Heart left ventricle (tissue), 16 donors: ENCODE data around the gene TSC22D3. TPM values are rescaled to one million over a fixed set of nuclear protein-coding genes. Genes with fewer than 3 reads are reported as not detected.

Experiments used
- ATAC-seq, 4 donors: fragments of 200-7000 bp; cut with Tn5 transposase; one replicate each; pipeline ENCODE4 v1.9.1; 2020 to 2022; ENCODE audit warnings: moderate library complexity in 4 of 4, mild to moderate bottlenecking in 3 of 4, moderate number of reproducible peaks in 1 of 4
- DNase-seq, 5 donors: peaks; one replicate each; pipeline ENCODE4 v3.0.0-alpha.2; 2020
- H3K27ac ChIP-seq, 12 donors: fragments of 200-600 bp; sonication (generic) in 4 of 12; one replicate each; pipeline versions ENCODE4 v1.5.0 to v1.8.0; 2016 to 2022; ENCODE audit warnings: mild to moderate bottlenecking in 2 of 12
- H3K27me3 ChIP-seq, 9 donors: fragments of 200-600 bp; sonication (generic) in 2 of 9; one replicate each; pipeline versions ENCODE4 v1.5.1 to v1.8.0; 2016 to 2022; ENCODE audit warnings: mild to moderate bottlenecking in 3 of 9
- H3K36me3 ChIP-seq, 9 donors: fragments of 200-600 bp; sonication (generic) in 2 of 9; one replicate each; pipeline versions ENCODE4 v1.5.0 to v1.8.0; 2018 to 2022; ENCODE audit warnings: mild to moderate bottlenecking in 2 of 9
- H3K4me1 ChIP-seq, 12 donors: fragments of 200-600 bp; sonication (generic) in 4 of 12; one replicate each; pipeline versions ENCODE4 v1.5.0 to v1.8.0; 2016 to 2022; ENCODE audit warnings: mild to moderate bottlenecking in 3 of 12
- H3K4me3 ChIP-seq, 12 donors: fragments of 200-600 bp; sonication (generic) in 4 of 12; one replicate each; pipeline versions ENCODE4 v1.5.0 to v1.8.0; 2017 to 2022; ENCODE audit warnings: mild to moderate bottlenecking in 9 of 12, moderate library complexity in 4 of 12
- H3K9me3 ChIP-seq, 12 donors: fragments of 200-600 bp; sonication (generic) in 4 of 12; one replicate each; pipeline versions ENCODE4 v1.5.0 to v1.8.0; 2016 to 2022; ENCODE audit warnings: mild to moderate bottlenecking in 1 of 12
- POLR2A ChIP-seq, 2 donors: fragments of 450-650 bp; IDR thresholded peaks; one replicate each; pipeline ENCODE4 v1.6.1; 2017; ENCODE audit warnings: antibody characterized with exemption in 2 of 2, mild to moderate bottlenecking in 2 of 2, moderate library complexity in 2 of 2
- WGBS, 4 donors: extraction: QIAGEN DNeasy Blood & Tissue Kit in 2 of 4; methylation state at CpG; one replicate each; pipeline versions ENCODE4 v1.1.5 to v1.1.7; 2013 to 2018; 5-methylcytosine and 5-hydroxymethylcytosine counted together
- intact Hi-C, 10 donors: fragments of 100-400 bp; cut with DNase I; formaldehyde crosslinking; loops; one replicate each; pipeline versions ENCODE4 v1.11.1 to v1.14.2; 2022
- polyA plus RNA-seq, 2 donors: library from polyadenylated mRNA; stranded (reverse); fragments of 200-250 nt; gene quantifications; one replicate each; pipeline ENCODE4 v1.2.3, GENCODE V29; 2013
- total RNA-seq, 9 donors: library from RNA; depleted of rRNA in 2 of 9; stranded (reverse); fragments of >200 nt in 2 of 9; fragmentation: NEBNext Ultra II Directional in 3 of 9; extraction: Animal tissue kit (Norgen Biotek cat#: 25700) in 3 of 9; gene quantifications; one replicate each; pipeline versions ENCODE4 v1.1.0 to v1.2.4, GENCODE V29; 2016 to 2023
- TF ChIP-seq, protein P1 (sequence below), 12 donors: fragments of 200-600 bp; sonication (generic) in 4 of 12; IDR thresholded peaks; one replicate each; pipeline versions ENCODE4 v1.5.0 to v1.8.0; 2018 to 2022; ENCODE audit warnings: antibody characterized with exemption in 12 of 12, mild to moderate bottlenecking in 5 of 12
- donor health status: ischemic (EF 13 %, LVEDD 7.1; RV severe dilation, severe dysfunction).
- donor health status: healthy with polysubstance abuse.
- donor health status: DM: no; HTN: yes; CAD: no.
- donor health status: DM: no; HTN: no; CAD: no.
- donor health status: ischemic (EF 25% LVEDD 6.9; RV normal size, moderate dysfunction).
- donor health status: ischemic (EF 25% LVEDD 5.7; RV mildly dilated, moderate dysfunction).
- donor health status: healthy.
- donor health status: DM: yes; HTN: yes; CAD: no.
- donor health status: ischemic (EF 35%, LVEDD 5.7; RV mildly dilated, moderate dysfunction).
- donor health status: nonischemic (EF 11% LVEDD 7.7; RV severe dilation, severe dysfunction).
- donor health status: DM: yes; HTN: yes; CAD: no.
- donor health status: PGD.
- donor health status: ischemic (EF 29% LVEDD 5.4; RV normal size, mild dysfunction).
- donor health status: nonischemic (EF 23%, LVEDD 6.1; RV moderate dilation, normal function).

The TSC22D3 gene
- total and polyA plus RNA-seq, 11 donors: 28.0 to 145 (median 33.9) TPM

DNA sequence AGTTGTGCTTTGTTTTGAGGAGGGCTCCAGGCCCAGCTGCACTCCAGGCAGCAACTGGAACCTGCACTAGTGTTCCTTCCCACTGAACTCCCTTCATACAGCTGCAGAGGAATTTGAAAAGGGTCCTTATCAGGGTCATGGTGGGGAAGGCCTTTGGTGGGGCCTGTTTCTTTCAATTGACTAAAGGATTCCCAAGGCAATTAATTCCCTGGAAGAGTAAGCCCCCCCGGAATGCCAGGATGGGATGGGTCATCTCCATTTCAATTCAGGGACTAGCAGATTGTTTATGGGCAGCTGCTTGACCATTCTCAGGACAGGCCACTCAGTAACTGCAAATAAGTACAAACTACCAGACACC lies 45.3 kb downstream of the TSC22D3 start:
- Histone ChIP-seq H3K4me1 (peaks cover 3 to 90% (median 55%) of the 10 kb centered on the region in 12 donors), H3K27ac (peak overlapping the region in 9 of 12 donors; percentile 51 to 81 (median 76)), H3K27me3 (peaks cover 0 to 6% (median 0%) of the 10 kb centered on the region in 9 donors), H3K9me3 (no peaks in the 10 kb centered on the region), H3K36me3 (no peaks in the 10 kb centered on the region), H3K4me3 (no peak overlapping the region)
- TF ChIP-seq POLR2A (IDR thresholded peaks at IDR 0.05): no peak
- TF ChIP-seq, protein P1, sequence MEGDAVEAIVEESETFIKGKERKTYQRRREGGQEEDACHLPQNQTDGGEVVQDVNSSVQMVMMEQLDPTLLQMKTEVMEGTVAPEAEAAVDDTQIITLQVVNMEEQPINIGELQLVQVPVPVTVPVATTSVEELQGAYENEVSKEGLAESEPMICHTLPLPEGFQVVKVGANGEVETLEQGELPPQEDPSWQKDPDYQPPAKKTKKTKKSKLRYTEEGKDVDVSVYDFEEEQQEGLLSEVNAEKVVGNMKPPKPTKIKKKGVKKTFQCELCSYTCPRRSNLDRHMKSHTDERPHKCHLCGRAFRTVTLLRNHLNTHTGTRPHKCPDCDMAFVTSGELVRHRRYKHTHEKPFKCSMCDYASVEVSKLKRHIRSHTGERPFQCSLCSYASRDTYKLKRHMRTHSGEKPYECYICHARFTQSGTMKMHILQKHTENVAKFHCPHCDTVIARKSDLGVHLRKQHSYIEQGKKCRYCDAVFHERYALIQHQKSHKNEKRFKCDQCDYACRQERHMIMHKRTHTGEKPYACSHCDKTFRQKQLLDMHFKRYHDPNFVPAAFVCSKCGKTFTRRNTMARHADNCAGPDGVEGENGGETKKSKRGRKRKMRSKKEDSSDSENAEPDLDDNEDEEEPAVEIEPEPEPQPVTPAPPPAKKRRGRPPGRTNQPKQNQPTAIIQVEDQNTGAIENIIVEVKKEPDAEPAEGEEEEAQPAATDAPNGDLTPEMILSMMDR (IDR thresholded peaks at IDR 0.05): no peak
- intact Hi-C loops: loop anchor here in 1 of 10 donors (10.0 kb wide), 1 partner anchor 95 kb away; the partner anchor contains the start of gene MID2
- WGBS, 4 donors: 42 to 62% (median 55%) methylated on average over 1 of the region's 1 CpG
- no peak for ATAC-seq
- DNase-seq: no peak

DNA sequence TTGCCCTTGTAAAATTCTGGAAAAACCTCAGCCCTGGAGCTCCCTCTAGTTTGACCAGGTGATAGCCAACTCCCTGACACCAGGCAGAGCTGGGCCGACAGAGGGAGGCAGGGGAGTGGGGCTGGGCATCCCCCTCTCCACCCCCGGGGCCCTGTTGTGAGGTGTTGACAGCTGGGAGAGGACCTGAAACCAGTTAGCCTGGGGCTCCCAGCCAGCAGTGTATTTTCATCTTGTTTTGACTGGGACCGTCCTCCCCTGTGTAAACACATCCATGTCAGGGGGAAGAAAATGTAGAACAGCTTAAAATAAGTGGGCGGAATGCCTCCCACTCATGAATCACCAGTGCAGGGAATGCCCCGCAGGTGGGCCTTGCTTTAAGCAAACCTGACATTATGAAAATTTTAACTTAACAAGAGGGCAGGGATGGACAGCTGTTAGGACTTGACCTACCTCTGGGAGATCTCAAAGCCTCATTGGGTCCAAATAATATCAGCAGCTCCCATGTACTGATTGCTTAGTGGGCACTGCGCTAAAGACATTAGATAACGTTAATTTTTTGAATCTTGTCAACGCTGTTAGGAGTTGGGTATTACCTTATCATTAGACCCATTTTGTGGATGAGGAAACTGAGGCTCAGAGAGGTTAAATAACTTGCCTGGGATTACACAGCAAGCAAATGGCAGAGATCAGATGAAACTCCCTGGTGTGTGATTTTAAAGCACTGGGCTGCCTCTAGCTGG lies 45.9 kb downstream of the TSC22D3 start:
- WGBS, 4 donors: 42 to 62% (median 50%) methylated on average over 8 of the region's 8 CpGs
- peak; percentile 71 to 78 (median 72) for DNase-seq

DNA sequence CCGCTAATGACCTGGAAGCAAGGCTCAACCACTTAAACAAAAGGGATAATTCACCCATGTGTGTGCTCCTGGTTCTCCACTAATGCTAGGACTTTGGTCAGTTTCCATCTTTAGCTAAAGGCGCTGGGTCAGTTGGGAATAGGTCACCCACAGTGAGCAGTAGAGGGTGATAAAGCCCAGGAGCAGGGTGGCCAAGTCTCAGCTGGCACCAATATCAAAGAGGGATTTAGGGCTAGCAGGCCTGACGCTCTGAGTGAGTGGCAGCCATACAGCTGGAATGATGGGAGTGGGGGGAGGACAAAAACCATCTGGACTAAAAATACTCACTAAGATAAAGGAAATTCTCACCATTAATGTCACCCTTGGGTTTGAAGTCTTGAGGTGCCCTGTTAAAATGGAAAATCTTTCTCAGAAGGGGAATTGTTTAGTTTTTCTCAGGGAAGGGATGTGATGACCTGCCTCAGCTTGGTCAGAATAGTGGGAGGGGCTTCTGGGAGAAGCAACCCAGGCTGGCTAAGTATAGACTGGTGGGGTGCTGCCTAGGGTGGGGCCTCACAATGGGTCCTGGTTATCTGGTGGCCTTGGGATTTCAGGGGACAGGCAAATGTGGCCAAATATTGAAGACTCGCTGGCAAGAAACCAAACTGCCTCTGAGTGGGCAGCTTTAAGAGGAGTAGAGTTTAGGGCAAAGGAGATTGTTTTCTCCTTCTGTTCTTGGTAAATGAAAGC lies 47.1 kb downstream of the TSC22D3 start:
- no peaks in the 10 kb centered on the region for H3K9me3 ChIP-seq
- peak; percentile 46 to 69 (median 65) for ATAC-seq
- intact Hi-C loops: loop anchor here in 3 of 10 donors (2.0 to 5.0 kb wide), 3 partner anchors 34 to 49 kb away; partner anchors contain the start of genes TSC22D3 (in 3 of the 3) and NCBP2L (in 2 of the 3)
- peaks cover 3 to 86% (median 50%) of the 10 kb centered on the region in 12 donors for H3K4me1 ChIP-seq
- DNase-seq: peak in 3 of 5 donors; percentile 28 to 51 (median 48)
- peak overlapping the region; percentile 39 to 81 (median 75) for H3K27ac ChIP-seq
- no peak overlapping the region for H3K4me3 ChIP-seq
- 58 to 70% (median 65%) methylated on average over 4 of the region's 4 CpGs for WGBS, 4 donors
- H3K27me3 ChIP-seq: peaks cover 0 to 13% (median 0%) of the 10 kb centered on the region in 9 donors
- TF ChIP-seq, protein P1 (IDR thresholded peaks at IDR 0.05): no peak
- TF ChIP-seq POLR2A (IDR thresholded peaks at IDR 0.05): no peak
- H3K36me3 ChIP-seq: no peaks in the 10 kb centered on the region

More for the DNA sequence above, 45.9 kb downstream of the TSC22D3 start:
- Histone ChIP-seq H3K4me3 (no peak overlapping the region), H3K27me3 (peaks cover 0 to 12% (median 0%) of the 10 kb centered on the region in 9 donors), H3K36me3 (no peaks in the 10 kb centered on the region), H3K4me1 (peaks cover 3 to 92% (median 55%) of the 10 kb centered on the region in 12 donors), H3K9me3 (no peaks in the 10 kb centered on the region), H3K27ac (peak overlapping the region; percentile 39 to 81 (median 75))
- TF ChIP-seq, protein P1 (IDR thresholded peaks at IDR 0.05): peak in 1 of 12 donors; percentile 20
- no peak for TF ChIP-seq POLR2A (IDR thresholded peaks at IDR 0.05)
- ATAC-seq: peak; percentile 65 to 77 (median 71)
- intact Hi-C loops: loop anchor here in 4 of 10 donors (2.0 to 10.0 kb wide), 4 partner anchors 33 to 95 kb away; partner anchors contain the start of genes TSC22D3 (in 3 of the 4), NCBP2L (in 2 of the 4) and MID2 (in 1 of the 4)
